Right lobe of liver (tissue), 4 donors: ENCODE results near the gene NCKAP5.

Source experiments
- CTCF ChIP-seq, 4 donors: fragments of 200-600 bp in 3 of 4; fragments of 450-650 bp in 1 of 4; IDR thresholded peaks; one replicate each; pipeline versions ENCODE4 v1.5.1 to v1.8.0; 2016 to 2022; ENCODE audit warnings: antibody characterized with exemption in 4 of 4, mild to moderate bottlenecking in 2 of 4
- POLR2A ChIP-seq: fragments of 450-650 bp; IDR thresholded peaks from one replicate; pipeline ENCODE4 v1.6.1; 2017; ENCODE audit warnings: antibody characterized with exemption, mild to moderate bottlenecking
- donor health status: DM: no; HTN: no; CAD: no.
- donor health status: DM: no; HTN: no; CAD: no.
- donor health status: DM: no; HTN: yes; CAD: no.

- TF ChIP-seq CTCF (IDR thresholded peaks at IDR 0.05): no peak
- no peak for TF ChIP-seq POLR2A
These were observed 203.6 kb downstream of the NCKAP5 start for GRCh38 chr2:133364636-133365035.
